GM23338 (cell line): Measurements from ENCODE around the gene ADAM8. TPM values are rescaled to one million over a fixed set of nuclear protein-coding genes. Genes with fewer than 3 reads are reported as not detected.

Experiments
- ATAC-seq: fragments of 200-7000 bp; cut with Tn5 transposase; 3 replicates; pipeline ENCODE4 v1.9.1; 2020
- DNase-seq: peaks from one replicate; pipeline ENCODE4 v3.0.0-alpha.2; 2015; ENCODE audit warnings: low spot score
- H2AFZ ChIP-seq: fragments of 200-600 bp; sonication (generic); 2 replicates; pipeline ENCODE4 v1.8.0; 2016; ENCODE audit warnings: antibody characterized with exemption, mild to moderate bottlenecking, moderate library complexity
- H3F3A ChIP-seq: fragments of 200-600 bp; sonication (generic); replicated peaks from 2 replicates; pipeline ENCODE4 v1.8.0; 2017; ENCODE audit warnings: antibody characterized with exemption, mixed run types, low read depth
- H3K27ac ChIP-seq: fragments of 200-600 bp; sonication (generic); 2 replicates; pipeline ENCODE4 v1.6.1; 2016; ENCODE audit warnings: low read depth
- H3K27me3 ChIP-seq: fragments of 200-600 bp; sonication (generic); 2 replicates; pipeline ENCODE4 v1.8.0; 2016; ENCODE audit warnings: mild to moderate bottlenecking, mixed run types, moderate library complexity; ENCODE audit not compliant: insufficient read depth
- H3K36me3 ChIP-seq: fragments of 200-600 bp; sonication (generic); 2 replicates; pipeline ENCODE4 v1.8.0; 2016; ENCODE audit warnings: mild to moderate bottlenecking; ENCODE audit not compliant: insufficient read depth
- H3K4me1 ChIP-seq: fragments of 200-600 bp; sonication (generic); 2 replicates; pipeline ENCODE4 v1.8.0; 2016; ENCODE audit warnings: mild to moderate bottlenecking, moderate library complexity; ENCODE audit not compliant: insufficient read depth
- H3K4me2 ChIP-seq: fragments of 200-600 bp; sonication (generic); 2 replicates; pipeline ENCODE4 v1.7.1; 2017; ENCODE audit warnings: mixed run types
- H3K4me3 ChIP-seq: fragments of 200-600 bp; sonication (generic); 2 replicates; pipeline ENCODE4 v1.6.1; 2016; ENCODE audit warnings: mixed run types
- H3K79me2 ChIP-seq: fragments of 200-600 bp; sonication (generic); replicated peaks from 2 replicates; pipeline ENCODE4 v1.8.0; 2017; ENCODE audit warnings: mild to moderate bottlenecking; ENCODE audit not compliant: insufficient read depth
- H3K9me2 ChIP-seq: fragments of 200-600 bp; sonication (generic); 2 replicates; pipeline ENCODE4 v1.8.0; 2017; ENCODE audit not compliant: insufficient read depth
- H4K20me1 ChIP-seq: fragments of 200-600 bp; sonication (generic); replicated peaks from 2 replicates; pipeline ENCODE4 v1.8.0; 2017; ENCODE audit warnings: mild to moderate bottlenecking; ENCODE audit not compliant: insufficient read depth
- H3K27ac Mint-ChIP-seq: 2 replicates; pipeline ENCODE4 v1.8.0; 2020; ENCODE audit warnings: inconsistent platforms, mild to moderate bottlenecking, moderate library complexity, mixed read lengths
- H3K27me3 Mint-ChIP-seq: 3 replicates; pipeline ENCODE4 v1.8.0; 2022; ENCODE audit warnings: low read depth, mild to moderate bottlenecking, moderate library complexity, mixed read lengths, inconsistent platforms; ENCODE audit not compliant: insufficient read depth, poor library complexity
- H3K36me3 Mint-ChIP-seq: 3 replicates; pipeline ENCODE4 v1.8.0; 2021; ENCODE audit warnings: low read depth, mild to moderate bottlenecking, inconsistent platforms, moderate library complexity, mixed read lengths
- H3K4me1 Mint-ChIP-seq: 3 replicates; pipeline ENCODE4 v1.8.0; 2020; ENCODE audit warnings: mild to moderate bottlenecking, inconsistent platforms, mixed read lengths
- H3K4me3 Mint-ChIP-seq: 3 replicates; pipeline ENCODE4 v1.8.0; 2021; ENCODE audit warnings: moderate library complexity, mild to moderate bottlenecking, inconsistent platforms, mixed read lengths
- H3K9me3 Mint-ChIP-seq: 3 replicates; pipeline ENCODE4 v1.8.0; 2020; ENCODE audit warnings: moderate library complexity, mild to moderate bottlenecking, inconsistent platforms, mixed read lengths
- EZH2 ChIP-seq: fragments of 200-600 bp; sonication (generic); IDR thresholded peaks from one replicate; pipeline ENCODE4 v1.8.0; 2017; ENCODE audit warnings: antibody characterized with exemption, mild to moderate bottlenecking, low read depth; ENCODE audit not compliant: unreplicated experiment
- EZH2phosphoT487 ChIP-seq: fragments of 200-600 bp; sonication (generic); IDR thresholded peaks from one replicate; pipeline ENCODE4 v1.8.1; 2018; ENCODE audit warnings: antibody characterized with exemption; ENCODE audit not compliant: unreplicated experiment
- JUNB ChIP-seq: IDR thresholded peaks from one replicate; pipeline ENCODE4 v1.6.1; 2016; ENCODE audit warnings: antibody characterized with exemption; ENCODE audit not compliant: unreplicated experiment
- NANOG ChIP-seq: IDR thresholded peaks from 2 replicates; pipeline ENCODE4 v1.6.1; 2016; ENCODE audit warnings: antibody characterized with exemption, borderline replicate concordance
- POLR2AphosphoS5 ChIP-seq: IDR thresholded peaks from 2 replicates; pipeline ENCODE4 v1.6.1; 2016; ENCODE audit warnings: antibody characterized with exemption, low read depth
- STAT1 ChIP-seq: IDR thresholded peaks from one replicate; pipeline ENCODE4 v1.6.1; 2016; ENCODE audit warnings: antibody characterized with exemption; ENCODE audit not compliant: unreplicated experiment
- ZNF114 ChIP-seq: fragments of 250-450 bp; sonication (Bioruptor Pico); IDR thresholded peaks from 2 replicates; pipeline ENCODE4 v1.5.0; 2020; ENCODE audit warnings: mild to moderate bottlenecking, moderate library complexity
- ZNF331 ChIP-seq: fragments of 250-450 bp; sonication (Bioruptor Pico); IDR thresholded peaks from 2 replicates; pipeline ENCODE4 v1.5.0; 2020; ENCODE audit warnings: low read depth, mild to moderate bottlenecking, moderate library complexity
- polyA plus RNA-seq: library from polyadenylated mRNA; unstranded; fragments of >200 nt; fragmentation: Nextera tagmentation; extraction: Ambion mirVana; gene quantifications from 2 replicates; pipeline ENCODE4 v1.2.1, GENCODE V29; 2016
- total RNA-seq: library from RNA; depleted of rRNA; stranded (reverse); fragments of >200 nt; shearing (Covaris generic); gene quantifications from 2 replicates; pipeline ENCODE4 v1.2.3, GENCODE V29; 2014
- TF ChIP-seq, protein P1 (sequence below), 2 experiments: fragments of 200-600 bp in 1 of 2; sonication (generic) in 1 of 2; conservative IDR thresholded peaks; 2 replicates each; pipeline versions ENCODE4 v1.5.1 to v1.6.1; 2016 to 2017; ENCODE audit warnings: antibody characterized with exemption in 2 of 2, low read depth in 2 of 2, mild to moderate bottlenecking in 2 of 2, moderate library complexity in 1 of 2
- TF ChIP-seq, protein P2 (sequence below): IDR thresholded peaks from one replicate; pipeline ENCODE4 v1.6.1; 2018; ENCODE audit warnings: antibody characterized with exemption; ENCODE audit not compliant: unreplicated experiment

ADAM8 gene
- total and polyA plus RNA-seq, 2 experiments from 2014 or later = 1.9 to 5.5 TPM

DNA sequence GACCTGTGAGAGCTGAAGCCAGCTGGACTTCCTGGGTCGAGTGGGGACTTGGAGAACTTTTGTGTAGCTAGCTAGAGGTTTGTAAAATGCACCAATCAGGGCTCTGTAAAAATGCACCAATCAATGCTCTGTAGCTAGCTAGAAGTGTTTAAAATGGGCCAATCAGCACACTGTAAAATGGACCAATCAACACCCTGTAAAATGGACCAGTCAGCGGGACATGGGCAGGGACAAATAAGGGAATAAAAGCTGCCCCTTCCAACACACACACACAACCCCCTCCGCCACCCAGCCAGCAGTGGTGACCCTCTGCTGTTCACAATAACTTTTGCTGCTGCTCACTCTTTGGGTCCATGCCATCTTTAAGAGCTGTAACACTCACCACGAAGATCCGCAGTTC is 39.2 kb upstream of the ADAM8 start:
- Histone ChIP-seq H3K4me1 (no peaks in the 10 kb centered on the region), H4K20me1 (no peaks in the 10 kb centered on the region), H3K79me2 (no peaks in the 10 kb centered on the region), H2AFZ (no peak overlapping the region), H3K4me3 (no peak overlapping the region), H3F3A (peaks cover 6% of the 10 kb centered on the region; the same call in 1 of the 2 replicates), H3K36me3 (peaks cover 3% of the 10 kb centered on the region; the same call in 1 of the 2 replicates), H3K27ac (no peak overlapping the region), H3K9me2 (no peaks in the 10 kb centered on the region), H3K27me3 (peaks cover 3% of the 10 kb centered on the region; the same call in 1 of the 2 replicates), H3K4me2 (no peak overlapping the region)
- no peak overlapping the region for H3K27ac Mint-ChIP-seq
- H3K9me3 Mint-ChIP-seq = peaks cover 4% of the 10 kb centered on the region; the same call in 2 of the 3 replicates
- peaks cover 11% of the 10 kb centered on the region for H3K36me3 Mint-ChIP-seq
- ATAC-seq = no peak
- TF ChIP-seq, protein P1, sequence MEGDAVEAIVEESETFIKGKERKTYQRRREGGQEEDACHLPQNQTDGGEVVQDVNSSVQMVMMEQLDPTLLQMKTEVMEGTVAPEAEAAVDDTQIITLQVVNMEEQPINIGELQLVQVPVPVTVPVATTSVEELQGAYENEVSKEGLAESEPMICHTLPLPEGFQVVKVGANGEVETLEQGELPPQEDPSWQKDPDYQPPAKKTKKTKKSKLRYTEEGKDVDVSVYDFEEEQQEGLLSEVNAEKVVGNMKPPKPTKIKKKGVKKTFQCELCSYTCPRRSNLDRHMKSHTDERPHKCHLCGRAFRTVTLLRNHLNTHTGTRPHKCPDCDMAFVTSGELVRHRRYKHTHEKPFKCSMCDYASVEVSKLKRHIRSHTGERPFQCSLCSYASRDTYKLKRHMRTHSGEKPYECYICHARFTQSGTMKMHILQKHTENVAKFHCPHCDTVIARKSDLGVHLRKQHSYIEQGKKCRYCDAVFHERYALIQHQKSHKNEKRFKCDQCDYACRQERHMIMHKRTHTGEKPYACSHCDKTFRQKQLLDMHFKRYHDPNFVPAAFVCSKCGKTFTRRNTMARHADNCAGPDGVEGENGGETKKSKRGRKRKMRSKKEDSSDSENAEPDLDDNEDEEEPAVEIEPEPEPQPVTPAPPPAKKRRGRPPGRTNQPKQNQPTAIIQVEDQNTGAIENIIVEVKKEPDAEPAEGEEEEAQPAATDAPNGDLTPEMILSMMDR (conservative IDR thresholded peaks at IDR 0.05; ENCODE audit: low read depth in 2 of 2) = no peak
- TF ChIP-seq POLR2AphosphoS5 = no peak
- TF ChIP-seq ZNF114 (CRISPR knock-in tag) = no peak
- TF ChIP-seq EZH2phosphoT487 = no peak
- TF ChIP-seq STAT1 = no peak
- no peak for TF ChIP-seq JUNB
- TF ChIP-seq EZH2 = no peak
- TF ChIP-seq ZNF331 (CRISPR knock-in tag) = no peak
- TF ChIP-seq NANOG = no peak
- H3K4me1 Mint-ChIP-seq = no peaks in the 10 kb centered on the region
- H3K4me3 Mint-ChIP-seq = no peak overlapping the region
- H3K27me3 Mint-ChIP-seq = peaks cover 24% of the 10 kb centered on the region
- DNase-seq = no peak

DNA sequence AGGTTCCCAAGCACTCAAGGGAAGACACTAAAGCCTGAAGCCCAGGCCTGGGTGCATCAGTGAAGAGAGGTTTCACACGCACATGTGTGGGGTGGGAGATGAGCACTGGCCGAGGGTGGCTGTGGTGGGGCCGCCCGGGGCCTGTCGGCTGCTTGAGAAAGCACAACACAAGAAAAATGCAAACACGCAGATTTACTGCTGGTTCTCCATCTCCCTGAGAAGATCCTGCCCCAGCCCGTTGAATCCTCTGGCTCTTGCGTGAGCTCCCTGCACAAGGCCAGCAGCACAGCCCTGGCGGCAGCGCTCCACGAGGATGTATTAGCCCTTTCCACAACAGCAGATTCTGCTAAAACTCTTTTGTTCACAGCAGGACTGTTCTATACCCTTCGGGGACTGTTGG is 38.2 kb upstream of the ADAM8 start:
- Mint-ChIP-seq H3K27ac (no peak overlapping the region), H3K9me3 (no peaks in the 10 kb centered on the region), H3K4me1 (no peaks in the 10 kb centered on the region), H3K27me3 (peaks cover 22% of the 10 kb centered on the region), H3K4me3 (no peak overlapping the region), H3K36me3 (peaks cover 17% of the 10 kb centered on the region)
- Histone ChIP-seq H3K79me2 (no peaks in the 10 kb centered on the region), H3K36me3 (peaks cover 5% of the 10 kb centered on the region; the same call in 1 of the 2 replicates), H3K4me2 (no peak overlapping the region), H4K20me1 (no peaks in the 10 kb centered on the region), H3F3A (peaks cover 6% of the 10 kb centered on the region; the same call in 1 of the 2 replicates), H3K4me3 (no peak overlapping the region), H3K27me3 (peaks cover 3% of the 10 kb centered on the region; the same call in 1 of the 2 replicates), H2AFZ (no peak overlapping the region), H3K4me1 (no peaks in the 10 kb centered on the region), H3K27ac (no peak overlapping the region), H3K9me2 (no peaks in the 10 kb centered on the region)
- ATAC-seq = no peak
- no peak for DNase-seq
- TF ChIP-seq STAT1 = no peak
- TF ChIP-seq ZNF114 (CRISPR knock-in tag) = no peak
- TF ChIP-seq EZH2phosphoT487 = no peak
- TF ChIP-seq ZNF331 (CRISPR knock-in tag) = no peak
- no peak for TF ChIP-seq POLR2AphosphoS5
- TF ChIP-seq, protein P2, sequence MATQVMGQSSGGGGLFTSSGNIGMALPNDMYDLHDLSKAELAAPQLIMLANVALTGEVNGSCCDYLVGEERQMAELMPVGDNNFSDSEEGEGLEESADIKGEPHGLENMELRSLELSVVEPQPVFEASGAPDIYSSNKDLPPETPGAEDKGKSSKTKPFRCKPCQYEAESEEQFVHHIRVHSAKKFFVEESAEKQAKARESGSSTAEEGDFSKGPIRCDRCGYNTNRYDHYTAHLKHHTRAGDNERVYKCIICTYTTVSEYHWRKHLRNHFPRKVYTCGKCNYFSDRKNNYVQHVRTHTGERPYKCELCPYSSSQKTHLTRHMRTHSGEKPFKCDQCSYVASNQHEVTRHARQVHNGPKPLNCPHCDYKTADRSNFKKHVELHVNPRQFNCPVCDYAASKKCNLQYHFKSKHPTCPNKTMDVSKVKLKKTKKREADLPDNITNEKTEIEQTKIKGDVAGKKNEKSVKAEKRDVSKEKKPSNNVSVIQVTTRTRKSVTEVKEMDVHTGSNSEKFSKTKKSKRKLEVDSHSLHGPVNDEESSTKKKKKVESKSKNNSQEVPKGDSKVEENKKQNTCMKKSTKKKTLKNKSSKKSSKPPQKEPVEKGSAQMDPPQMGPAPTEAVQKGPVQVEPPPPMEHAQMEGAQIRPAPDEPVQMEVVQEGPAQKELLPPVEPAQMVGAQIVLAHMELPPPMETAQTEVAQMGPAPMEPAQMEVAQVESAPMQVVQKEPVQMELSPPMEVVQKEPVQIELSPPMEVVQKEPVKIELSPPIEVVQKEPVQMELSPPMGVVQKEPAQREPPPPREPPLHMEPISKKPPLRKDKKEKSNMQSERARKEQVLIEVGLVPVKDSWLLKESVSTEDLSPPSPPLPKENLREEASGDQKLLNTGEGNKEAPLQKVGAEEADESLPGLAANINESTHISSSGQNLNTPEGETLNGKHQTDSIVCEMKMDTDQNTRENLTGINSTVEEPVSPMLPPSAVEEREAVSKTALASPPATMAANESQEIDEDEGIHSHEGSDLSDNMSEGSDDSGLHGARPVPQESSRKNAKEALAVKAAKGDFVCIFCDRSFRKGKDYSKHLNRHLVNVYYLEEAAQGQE = no peak
- TF ChIP-seq NANOG = no peak
- TF ChIP-seq JUNB = no peak
- TF ChIP-seq, protein P1 (conservative IDR thresholded peaks at IDR 0.05; ENCODE audit: low read depth in 2 of 2) = no peak
- no peak for TF ChIP-seq EZH2
